ENCODE results near the gene OR7A17.

The OR7A17 gene

GRCh38 chr19:14890643-14891379 is 4.9 kb upstream of the OR7A17 start:
- TF ChIP-seq, protein P1, sequence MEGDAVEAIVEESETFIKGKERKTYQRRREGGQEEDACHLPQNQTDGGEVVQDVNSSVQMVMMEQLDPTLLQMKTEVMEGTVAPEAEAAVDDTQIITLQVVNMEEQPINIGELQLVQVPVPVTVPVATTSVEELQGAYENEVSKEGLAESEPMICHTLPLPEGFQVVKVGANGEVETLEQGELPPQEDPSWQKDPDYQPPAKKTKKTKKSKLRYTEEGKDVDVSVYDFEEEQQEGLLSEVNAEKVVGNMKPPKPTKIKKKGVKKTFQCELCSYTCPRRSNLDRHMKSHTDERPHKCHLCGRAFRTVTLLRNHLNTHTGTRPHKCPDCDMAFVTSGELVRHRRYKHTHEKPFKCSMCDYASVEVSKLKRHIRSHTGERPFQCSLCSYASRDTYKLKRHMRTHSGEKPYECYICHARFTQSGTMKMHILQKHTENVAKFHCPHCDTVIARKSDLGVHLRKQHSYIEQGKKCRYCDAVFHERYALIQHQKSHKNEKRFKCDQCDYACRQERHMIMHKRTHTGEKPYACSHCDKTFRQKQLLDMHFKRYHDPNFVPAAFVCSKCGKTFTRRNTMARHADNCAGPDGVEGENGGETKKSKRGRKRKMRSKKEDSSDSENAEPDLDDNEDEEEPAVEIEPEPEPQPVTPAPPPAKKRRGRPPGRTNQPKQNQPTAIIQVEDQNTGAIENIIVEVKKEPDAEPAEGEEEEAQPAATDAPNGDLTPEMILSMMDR (conservative IDR thresholded peaks at IDR 0.05; ENCODE audit: low read depth): no peak
- POLR2A ChIA-PET (ENCODE audit: low non-redundant PET): no interaction called here
- DNase-seq (ENCODE audit: low spot score): no peak
- H3K27ac ChIP-seq: no peak overlapping the region
- CTCF ChIA-PET: interaction anchor here (0.6 to 1.0 kb wide), 2 partner anchors 105 to 921 kb away, joined by 3 read pairs; no protein-coding TSS in a partner anchor

DNA sequence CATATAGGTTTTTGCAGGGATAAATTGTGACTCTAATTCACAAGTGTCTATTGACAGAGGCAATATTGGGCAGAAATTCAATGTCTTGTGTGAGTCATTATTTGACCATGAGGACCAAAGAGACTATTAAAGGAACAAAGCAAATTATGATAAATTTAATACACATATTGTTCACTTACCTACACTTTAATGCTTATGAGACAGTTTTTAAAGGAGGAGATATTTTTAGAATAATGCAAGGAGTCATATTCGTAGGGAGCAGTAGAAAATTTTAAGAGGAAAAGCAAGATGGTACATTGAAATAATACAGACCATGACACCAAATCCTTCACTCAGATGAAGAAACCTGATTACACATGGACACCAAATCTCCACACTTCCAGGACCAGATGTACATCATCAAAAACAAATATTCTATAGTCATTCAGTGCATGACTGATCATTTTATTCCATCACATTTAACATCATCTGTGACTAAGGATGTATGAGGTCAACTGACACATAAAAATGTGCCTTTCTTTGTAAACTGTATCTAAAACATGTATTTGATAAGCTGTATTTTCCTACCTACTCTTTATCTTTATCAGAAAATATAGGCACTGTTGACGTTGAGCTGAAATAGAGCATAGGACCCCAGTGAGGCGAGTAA is 4.2 kb upstream of the OR7A17 start:
- no peak for DNase-seq (ENCODE audit: low spot score)
- ChIA-PET CTCF (no interaction called here), POLR2A (ENCODE audit: low non-redundant PET) (no interaction called here)
- H3K27ac ChIP-seq: no peak overlapping the region
- TF ChIP-seq, protein P1 (conservative IDR thresholded peaks at IDR 0.05; ENCODE audit: low read depth): no peak

- ChIA-PET POLR2A (ENCODE audit: low non-redundant PET) (no interaction called here), CTCF (interaction anchor here (0.5 to 0.6 kb wide), 2 partner anchors 53 to 76 kb away, joined by 4 to 6 read pairs; no protein-coding TSS in a partner anchor)
- TF ChIP-seq, protein P1 (conservative IDR thresholded peaks at IDR 0.05; ENCODE audit: low read depth): peak; percentile 77
- DNase-seq (ENCODE audit: low spot score): peak; percentile 38
- no peak overlapping the region for H3K27ac ChIP-seq
These were observed 14.2 kb downstream of the OR7A17 start for GRCh38 chr19:14871619-14872230.

GRCh38 chr19:14868497-14868896 is 17.4 kb downstream of the OR7A17 start:
- ChIA-PET CTCF (no interaction called here), POLR2A (ENCODE audit: low non-redundant PET) (no interaction called here)
- TF ChIP-seq, protein P1 (conservative IDR thresholded peaks at IDR 0.05; ENCODE audit: low read depth): no peak
- H3K27ac ChIP-seq: no peak overlapping the region
- DNase-seq (ENCODE audit: low spot score): no peak

DNA sequence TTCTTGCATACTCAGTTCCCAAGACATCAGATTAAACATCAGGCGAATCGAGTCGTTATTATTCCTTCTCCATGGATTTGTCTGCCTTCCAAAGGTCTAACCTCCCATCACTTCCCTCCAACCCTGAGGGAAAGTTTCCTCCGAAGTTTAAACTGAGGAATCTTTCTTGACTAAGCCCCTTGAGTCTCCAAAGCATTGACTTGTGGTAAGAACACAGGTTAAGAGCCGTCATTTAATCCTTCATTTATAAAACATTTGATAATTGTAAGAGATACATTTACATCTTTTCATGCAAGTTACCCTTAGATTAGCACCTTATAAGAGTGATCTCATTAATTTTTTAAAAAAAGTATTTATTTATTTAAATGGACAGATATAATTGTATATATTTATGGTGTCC is 37.1 kb downstream of the OR7A17 start, which contains the start of gene OR7A10:
Gene OR7A10, minus strand, starts transcription at position 101 of the 400 bp plus-strand sequence. CDS start 7,045 bp downstream, outside the sequence.
- DNase-seq (ENCODE audit: low spot score): no peak
- ChIA-PET POLR2A (ENCODE audit: low non-redundant PET) (no interaction called here), CTCF (no interaction called here)
- TF ChIP-seq, protein P1 (conservative IDR thresholded peaks at IDR 0.05; ENCODE audit: low read depth): no peak
- H3K27ac ChIP-seq: no peak within 1 kb of the TSS

DNA sequence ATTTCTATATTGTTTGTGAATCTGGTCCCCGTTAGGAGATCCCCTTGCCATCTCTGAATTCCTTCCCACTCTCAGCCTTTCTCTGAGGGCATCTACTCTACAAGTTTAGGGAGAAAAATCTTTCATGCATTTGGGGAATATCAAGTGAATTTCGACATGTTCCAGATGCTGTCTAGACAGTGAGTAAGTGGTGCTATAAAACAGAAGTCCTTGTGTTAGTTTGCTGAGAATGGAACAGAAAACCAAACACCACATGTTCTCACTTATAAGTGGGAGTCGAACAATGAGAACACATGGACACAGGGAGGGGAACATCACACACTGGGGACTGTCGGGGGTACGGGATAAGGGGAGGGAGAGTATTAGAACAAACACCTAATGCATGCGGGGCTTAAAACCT is 42.4 kb downstream of the OR7A17 start:
- CTCF ChIA-PET: no interaction called here
- H3K27ac ChIP-seq: no peak overlapping the region
- no peak for DNase-seq (ENCODE audit: low spot score)
- POLR2A ChIA-PET (ENCODE audit: low non-redundant PET): interaction anchor here (0.6 kb wide), 1 partner anchor 18 kb away, joined by 3 read pairs; no protein-coding TSS in a partner anchor
- TF ChIP-seq, protein P1 (conservative IDR thresholded peaks at IDR 0.05; ENCODE audit: low read depth): no peak
